ENCODE measurements around the gene ADARB1.

Gene ADARB1

GRCh38 chr21:45252448-45252925 is 178.1 kb downstream of the ADARB1 start:
- DNase-seq (ENCODE audit: low read depth): no peak

- DNase-seq (ENCODE audit: low read depth): no peak
Measured at GRCh38 chr21:45253180-45253579, 178.8 kb downstream of the ADARB1 start.

- DNase-seq (ENCODE audit: low read depth): no peak
Measured at GRCh38 chr21:45253633-45254459, 179.5 kb downstream of the ADARB1 start.

GRCh38 chr21:45254460-45254930 is 180.1 kb downstream of the ADARB1 start:
- DNase-seq (ENCODE audit: low read depth): no peak

GRCh38 chr21:45255381-45256020 is 181.1 kb downstream of the ADARB1 start:
- no peak for DNase-seq (ENCODE audit: low read depth)

- no peak for DNase-seq (ENCODE audit: low read depth)
Measured at GRCh38 chr21:45256021-45256911, 181.9 kb downstream of the ADARB1 start.

- no peak for DNase-seq (ENCODE audit: low read depth)
Measured at GRCh38 chr21:45256912-45257672, 182.7 kb downstream of the ADARB1 start.

GRCh38 chr21:45257673-45258341 is 183.4 kb downstream of the ADARB1 start:
- DNase-seq (ENCODE audit: low read depth): no peak

- DNase-seq (ENCODE audit: low read depth): no peak
Measured at GRCh38 chr21:45258466-45258865, 184.1 kb downstream of the ADARB1 start.

GRCh38 chr21:45259206-45259840 is 184.9 kb downstream of the ADARB1 start:
- DNase-seq (ENCODE audit: low read depth): no peak

GRCh38 chr21:45260191-45260825 is 185.9 kb downstream of the ADARB1 start:
- no peak for DNase-seq (ENCODE audit: low read depth)

GRCh38 chr21:45261093-45261492 is 186.7 kb downstream of the ADARB1 start:
- no peak for DNase-seq (ENCODE audit: low read depth)

- DNase-seq (ENCODE audit: low read depth): no peak
Measured at GRCh38 chr21:45262041-45262581, 187.7 kb downstream of the ADARB1 start.

GRCh38 chr21:45262616-45263015 is 188.2 kb downstream of the ADARB1 start:
- no peak for DNase-seq (ENCODE audit: low read depth)

- no peak for DNase-seq (ENCODE audit: low read depth)
Measured at GRCh38 chr21:45263534-45263933, 189.2 kb downstream of the ADARB1 start.

GRCh38 chr21:45264146-45264911 is 189.9 kb downstream of the ADARB1 start:
- DNase-seq (ENCODE audit: low read depth): no peak

GRCh38 chr21:45264912-45265515 is 190.6 kb downstream of the ADARB1 start:
- no peak for DNase-seq (ENCODE audit: low read depth)
